ENCODE measurements around the gene INTS15. TPM values are rescaled to one million over a fixed set of nuclear protein-coding genes. Genes with fewer than 3 reads are reported as not detected.

INTS15 gene
- polyA plus RNA-seq, 3 donors, result 37.3 to 47.6 (median 40.5) TPM

- no peak for DNase-seq
Measured at GRCh38 chr7:6654842-6655610, 65.2 kb downstream of the INTS15 start.

DNA sequence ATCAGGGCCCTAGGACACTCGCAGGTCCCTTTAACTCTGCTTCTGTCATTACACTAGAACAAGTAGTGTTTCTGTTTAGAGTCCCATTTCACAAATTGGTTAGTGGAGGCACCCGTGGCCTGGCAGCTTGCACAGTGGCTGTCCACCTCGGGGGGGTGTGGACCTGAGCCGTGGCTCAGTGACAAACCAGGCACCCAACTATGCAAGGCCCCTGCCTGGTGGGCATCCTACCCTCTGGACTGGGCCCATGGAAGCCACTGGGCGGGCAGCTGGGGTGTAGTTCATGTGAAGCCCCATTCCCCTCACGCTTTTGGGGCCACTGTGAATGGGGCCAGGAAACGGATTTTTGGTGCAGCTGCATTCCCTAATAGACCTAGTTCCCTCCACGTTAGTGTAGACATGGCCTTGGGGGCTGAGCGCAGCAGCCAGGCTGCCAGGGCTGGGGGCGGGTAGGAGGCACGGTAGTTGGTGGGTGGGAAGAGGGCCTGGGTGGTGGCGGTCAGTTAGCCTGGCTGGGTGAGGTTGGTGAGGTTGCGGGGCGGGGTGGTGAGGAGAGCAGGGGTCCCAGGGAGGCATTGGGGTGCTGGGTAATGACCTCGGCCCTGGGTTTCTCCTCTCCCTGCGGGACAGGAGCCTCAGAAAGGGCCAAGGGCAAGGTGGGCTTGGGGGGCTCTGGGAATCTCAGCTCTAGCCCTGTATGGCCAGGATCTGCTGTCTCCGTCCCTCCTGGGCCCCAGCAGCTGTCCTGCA lies 66.0 kb downstream of the INTS15 start:
- no peak for DNase-seq

GRCh38 chr7:6656413-6656812 lies 66.6 kb downstream of the INTS15 start:
- no peak for DNase-seq

Other genes starting within 250 kb of the INTS15 start
- gene FAM220A, start 241.1 kb upstream of the INTS15 start, polyA plus RNA-seq (ENCODE audit: insufficient read length in 3 of 3), result 10 to 100 TPM; 20.1 to 23.6 (median 21.2) TPM
- 100 to 1,000 TPM; 265 to 288 (median 271) TPM for gene RAC1, start 215.5 kb upstream of the INTS15 start, polyA plus RNA-seq (ENCODE audit: insufficient read length in 3 of 3)
- 10 to 100 TPM; 17.5 to 20.5 (median 20.2) TPM for gene DAGLB, start 142.1 kb upstream of the INTS15 start, polyA plus RNA-seq (ENCODE audit: insufficient read length in 3 of 3)
- gene KDELR2, start 105.9 kb upstream of the INTS15 start, polyA plus RNA-seq (ENCODE audit: insufficient read length in 3 of 3), result 100 to 1,000 TPM; 177 to 192 (median 186) TPM
- 1 to 10 TPM in 1 of 3 donors, under 1 TPM in 2; 0.63 to 1.3 (median 0.90) TPM for gene GRID2IP, start 38.6 kb upstream of the INTS15 start, polyA plus RNA-seq (ENCODE audit: insufficient read length in 3 of 3)
- 10 to 100 TPM; 75.6 to 83.1 (median 79.8) TPM for gene ZDHHC4, start 12.6 kb upstream of the INTS15 start, polyA plus RNA-seq (ENCODE audit: insufficient read length in 3 of 3)
- gene ZNF853, start 25.6 kb downstream of the INTS15 start, polyA plus RNA-seq (ENCODE audit: insufficient read length in 3 of 3), result 10 to 100 TPM; 14.7 to 19.7 (median 17.6) TPM
- gene ZNF316, start 47.3 kb downstream of the INTS15 start, polyA plus RNA-seq (ENCODE audit: insufficient read length in 3 of 3), result 10 to 100 TPM; 45.1 to 58.2 (median 54.4) TPM
- gene ZNF12, start 116.9 kb downstream of the INTS15 start, polyA plus RNA-seq (ENCODE audit: insufficient read length in 3 of 3), result 10 to 100 TPM; 35.1 to 39.4 (median 37.2) TPM
- 1 to 10 TPM; 1.5 to 2.0 (median 1.5) TPM for gene RSPH10B2, start 164.1 kb downstream of the INTS15 start, polyA plus RNA-seq (ENCODE audit: insufficient read length in 3 of 3)
- 100 to 1,000 TPM in 1 of 3 donors, 10 to 100 TPM in 2; 51.2 to 102 (median 81.6) TPM for gene CCZ1B, start 236.3 kb downstream of the INTS15 start, polyA plus RNA-seq (ENCODE audit: insufficient read length in 3 of 3)